HG03354 (cell line): ENCODE measurements around the gene ANO8.
A peak's percentile ranks its signal among the peaks of the same experiment; 100 is the strongest.

Experiments
- ATAC-seq: cut with Tn5 transposase; IDR thresholded peaks from one replicate; pipeline ENCODE4 v1.9.1; 2021; ENCODE audit warnings: mild to moderate bottlenecking; ENCODE audit not compliant: unreplicated experiment, poor library complexity, severe bottlenecking

The ANO8 gene

DNA sequence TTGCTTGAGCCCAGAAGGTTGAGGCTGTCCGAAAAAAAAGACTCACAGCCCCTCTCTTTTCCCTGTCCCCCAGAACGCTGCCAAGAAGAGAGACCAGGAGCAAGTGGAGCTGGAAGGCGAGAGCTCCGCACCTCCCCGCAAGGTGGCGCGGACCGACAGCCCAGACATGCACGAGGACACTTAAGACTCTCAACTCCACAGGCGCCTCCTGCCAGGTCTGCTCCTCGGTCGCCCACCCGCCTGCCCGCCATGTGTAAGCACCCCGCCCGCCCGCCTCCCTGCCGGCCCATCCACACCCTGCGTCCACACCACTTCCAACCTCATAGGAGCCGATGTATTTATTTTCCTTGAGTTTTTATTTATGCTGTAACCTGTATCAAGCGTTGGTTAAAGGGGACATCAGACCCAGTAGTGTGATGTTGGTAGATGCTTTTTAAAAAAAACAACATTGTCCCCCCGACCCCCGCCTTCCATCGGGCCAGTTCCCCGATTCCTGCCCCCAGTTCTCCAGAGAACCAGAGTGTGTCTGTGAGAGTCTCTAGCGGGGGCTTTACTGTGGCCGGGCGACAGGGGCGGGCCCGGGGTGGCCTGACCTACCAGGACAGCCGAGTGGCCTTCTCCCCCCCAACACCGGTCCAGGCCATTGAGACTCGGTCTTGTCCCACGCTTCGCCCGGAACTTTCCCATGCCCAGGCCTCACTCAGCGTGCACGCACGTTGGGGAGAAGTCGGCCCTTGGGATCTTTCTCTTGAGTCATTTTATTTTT, 15.0 kb downstream of the ANO8 start:
- ATAC-seq: no peak

GRCh38 chr19:17318966-17319365, 15.7 kb downstream of the ANO8 start:
- ATAC-seq: no peak

GRCh38 chr19:17314007-17314593, 20.6 kb downstream of the ANO8 start:
- ATAC-seq: no peak

DNA sequence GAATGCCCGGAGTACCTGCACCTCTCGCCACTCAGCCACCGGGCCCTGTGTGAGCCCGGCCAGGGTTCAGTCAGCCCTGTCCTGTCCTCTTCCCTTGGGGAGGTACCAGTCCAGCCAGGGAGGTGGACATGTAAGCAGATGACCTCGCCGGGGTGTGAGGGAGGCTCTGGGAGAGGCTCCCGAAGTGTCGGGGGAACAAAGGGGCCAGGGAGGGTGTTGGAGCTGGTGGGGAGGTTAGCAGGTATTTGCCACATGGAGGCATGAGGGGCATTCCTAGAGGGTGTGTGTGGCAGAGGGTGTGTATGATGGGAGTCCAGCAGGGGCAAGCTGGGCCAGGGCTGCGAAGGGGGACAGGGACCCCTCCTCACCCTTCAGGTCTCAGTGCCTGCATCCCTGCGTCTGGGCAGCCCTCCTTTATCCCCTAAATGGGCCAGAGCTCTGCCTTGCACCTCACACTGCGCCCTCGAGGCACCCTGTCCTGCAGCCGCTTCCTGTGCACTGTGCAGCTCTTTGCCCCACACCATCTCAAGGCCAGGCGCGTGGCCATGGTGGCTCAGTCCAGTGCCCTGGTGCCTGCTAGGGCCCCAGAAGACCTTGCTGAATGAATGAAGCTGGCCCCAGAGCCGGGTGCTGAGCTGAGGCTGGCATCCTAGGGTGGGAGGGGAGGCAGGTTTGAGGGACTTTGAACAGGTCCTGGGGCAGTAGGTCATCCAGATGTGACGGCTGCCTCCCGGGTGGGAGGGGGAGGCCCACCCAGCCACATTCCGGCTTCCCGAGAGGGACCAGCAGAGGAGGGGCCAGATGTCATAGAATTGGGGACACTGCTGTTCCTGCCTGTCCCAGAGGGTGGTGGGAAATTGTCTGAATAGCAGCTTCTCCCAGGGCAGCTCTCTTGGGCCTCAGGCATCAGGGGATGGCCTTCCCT, 22.2 kb downstream of the ANO8 start:
- ATAC-seq: no peak

- ATAC-seq: no peak
These were observed 23.0 kb downstream of the ANO8 start for GRCh38 chr19:17311455-17312188.

DNA sequence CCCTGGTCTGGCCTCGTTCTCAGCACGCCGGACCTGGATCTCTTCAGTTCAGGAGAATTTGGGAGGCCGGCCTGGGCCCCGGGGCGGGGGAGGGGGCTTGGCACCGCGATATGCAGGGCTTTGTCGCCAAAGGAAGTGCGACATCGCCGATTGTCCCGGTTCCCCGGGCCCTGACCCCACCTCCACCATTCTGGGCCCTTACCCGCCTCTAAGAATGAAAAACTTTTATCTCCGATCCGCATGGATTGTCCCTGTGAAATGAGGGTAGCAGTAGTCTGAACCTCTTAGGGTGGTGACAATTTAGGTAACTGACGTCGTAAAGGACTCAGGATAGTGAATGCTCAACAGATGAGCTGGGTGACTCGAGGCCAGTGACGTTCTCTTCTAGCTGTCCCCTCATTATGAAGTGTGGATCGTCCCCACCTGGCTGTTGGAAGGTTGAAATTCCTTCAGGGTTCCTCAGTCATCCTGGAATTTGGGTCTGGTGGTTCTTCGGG, 24.6 kb downstream of the ANO8 start:
- no peak for ATAC-seq

GRCh38 chr19:17309198-17309964, 25.3 kb downstream of the ANO8 start, which contains the start of gene DDA1:
Gene DDA1, plus strand, starts transcription at chr19:17309563. Its CDS starts 92 bp downstream, at chr19:17309655.
- peak; percentile 59 for ATAC-seq

GRCh38 chr19:17307876-17308377, 26.7 kb downstream of the ANO8 start:
- no peak for ATAC-seq

DNA sequence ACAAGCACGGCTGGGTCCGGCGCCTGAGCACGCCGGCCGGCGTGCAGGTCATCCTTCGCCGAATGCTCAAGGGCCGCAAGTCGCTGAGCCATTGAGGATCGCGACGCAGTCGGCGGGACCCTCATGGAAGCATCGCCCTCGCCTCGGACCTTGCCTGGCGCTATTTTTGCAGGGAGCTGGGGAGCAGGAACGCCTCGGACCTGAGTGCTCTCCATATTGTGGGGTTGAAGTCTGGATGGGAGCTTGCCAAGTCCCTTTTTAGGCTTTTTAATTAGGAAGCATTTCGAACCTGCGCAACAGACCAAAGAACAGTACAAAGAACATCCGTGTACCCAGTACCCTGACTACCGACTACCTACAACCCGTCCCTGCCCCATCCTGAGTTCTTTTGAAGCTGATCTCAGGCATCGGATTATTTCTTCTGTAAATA, 28.4 kb downstream of the ANO8 start:
- ATAC-seq: no peak

GRCh38 chr19:17305517-17306284, 29.0 kb downstream of the ANO8 start, which contains the start of gene MRPL34:
Gene MRPL34, plus strand, starts transcription at chr19:17305872. Its CDS starts 21 bp downstream, at chr19:17305893.
- peak; percentile 66 for ATAC-seq

DNA sequence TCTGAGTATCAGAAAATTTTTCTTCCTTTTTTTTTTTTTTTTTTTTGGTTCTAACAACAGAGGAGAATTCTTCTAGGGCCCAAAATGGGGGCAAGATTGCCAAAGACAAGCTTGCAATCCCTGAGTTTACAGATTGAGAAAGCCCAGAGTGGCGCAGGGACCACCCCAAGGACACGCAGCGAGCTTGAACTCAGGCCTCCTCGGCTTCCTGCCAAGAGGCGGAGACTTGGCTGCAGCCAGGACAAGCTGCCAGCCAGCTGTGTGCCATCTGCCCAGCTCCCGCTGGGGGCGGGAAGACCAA, 29.5 kb downstream of the ANO8 start:
- ATAC-seq: no peak

DNA sequence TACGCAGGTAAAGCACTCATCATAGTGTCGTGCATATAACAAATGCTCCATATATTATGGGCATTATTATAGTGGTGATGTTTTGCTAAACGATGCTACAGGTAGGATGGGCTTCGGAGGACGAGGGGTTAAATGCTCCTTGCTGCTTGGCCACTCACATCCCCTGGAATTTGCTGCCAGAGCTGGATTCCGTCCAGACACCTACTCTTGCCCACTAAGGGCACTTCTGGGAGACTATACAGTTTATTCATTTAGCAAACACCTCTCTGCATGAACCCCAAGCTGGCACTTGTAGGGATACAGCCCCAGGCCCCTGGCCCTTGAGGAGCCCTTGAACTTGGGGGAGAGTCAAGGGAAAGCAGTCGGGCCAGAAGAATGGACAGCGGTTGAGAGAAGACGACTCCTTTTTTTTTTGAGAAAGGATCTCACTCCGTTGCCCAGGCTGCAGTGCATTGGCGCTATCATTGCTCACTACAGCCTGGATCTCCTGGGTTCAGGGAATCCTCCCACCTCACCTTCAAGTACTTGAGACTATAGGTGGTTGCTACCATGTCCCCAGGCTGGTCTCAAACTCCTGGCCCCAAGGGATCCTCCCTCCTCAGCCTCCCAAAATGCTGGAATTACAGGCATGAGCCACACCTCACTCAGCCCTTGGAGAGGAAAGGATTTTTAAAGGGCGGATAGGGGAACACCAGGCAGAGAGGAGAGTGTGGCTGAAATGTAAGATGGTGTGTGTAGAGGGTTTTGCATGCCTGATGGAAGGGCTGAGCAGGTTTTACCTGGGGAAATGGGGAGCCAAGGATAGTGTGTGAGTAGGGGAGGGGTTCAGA, 30.1 kb downstream of the ANO8 start:
- no peak for ATAC-seq

GRCh38 chr19:17303940-17304267, 30.8 kb downstream of the ANO8 start:
- no peak for ATAC-seq

GRCh38 chr19:17303167-17303939, 31.3 kb downstream of the ANO8 start, which contains the start of gene ABHD8:
Gene ABHD8, minus strand, starts transcription at chr19:17303425. Its CDS starts 1,809 bp downstream, at chr19:17301616.
- peak; percentile 61 for ATAC-seq

DNA sequence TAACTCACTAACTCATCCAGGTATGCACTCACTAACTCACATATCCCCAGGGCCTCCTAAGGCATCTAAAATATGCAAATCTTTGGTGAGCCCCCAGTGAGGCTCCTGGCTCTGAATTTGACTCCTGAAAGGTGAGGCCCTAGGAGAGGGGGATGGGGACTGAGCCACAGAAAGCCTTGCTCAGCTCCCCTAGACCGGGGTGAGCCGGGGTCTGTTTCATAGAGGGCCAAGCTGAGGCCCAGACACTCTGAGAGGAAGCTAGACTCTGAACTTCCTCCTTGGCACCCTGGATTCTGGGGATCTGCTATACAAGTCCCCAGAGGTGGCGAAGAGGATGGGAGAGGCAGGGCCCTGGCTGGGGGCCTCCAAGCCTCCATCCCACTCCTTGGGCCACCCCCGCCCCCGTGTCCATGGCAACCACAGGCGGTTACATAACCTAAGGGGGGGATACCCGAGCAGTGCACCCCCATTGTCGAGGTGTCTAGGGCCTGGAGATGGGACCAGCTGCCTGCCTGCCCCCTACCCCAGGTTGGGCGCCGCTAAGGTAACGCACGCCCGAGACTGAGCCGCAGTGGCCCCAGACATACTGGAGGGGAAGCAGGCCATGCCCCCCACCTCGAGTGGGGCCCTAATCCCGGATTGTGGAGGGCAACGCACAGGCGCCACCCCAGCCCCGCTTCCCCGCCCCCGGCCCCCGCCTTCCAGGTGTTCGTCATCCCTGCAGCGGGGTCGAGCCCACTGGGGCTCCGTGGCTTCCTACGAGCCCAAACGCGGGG, 32.1 kb downstream of the ANO8 start:
- no peak for ATAC-seq
